GM20000 (cell line): ENCODE measurements around the gene SNCAIP.

Experiments used
- DNase-seq: peaks from one replicate; pipeline ENCODE4 v3.0.0; 2012; ENCODE audit warnings: low spot score
- TF ChIP-seq, protein P1 (sequence below): IDR thresholded peaks from 2 replicates; pipeline ENCODE4 v1.5.1; 2012; ENCODE audit warnings: mild to moderate bottlenecking, control low read depth; ENCODE audit errors: extremely low read depth, missing control alignments

SNCAIP gene

DNA sequence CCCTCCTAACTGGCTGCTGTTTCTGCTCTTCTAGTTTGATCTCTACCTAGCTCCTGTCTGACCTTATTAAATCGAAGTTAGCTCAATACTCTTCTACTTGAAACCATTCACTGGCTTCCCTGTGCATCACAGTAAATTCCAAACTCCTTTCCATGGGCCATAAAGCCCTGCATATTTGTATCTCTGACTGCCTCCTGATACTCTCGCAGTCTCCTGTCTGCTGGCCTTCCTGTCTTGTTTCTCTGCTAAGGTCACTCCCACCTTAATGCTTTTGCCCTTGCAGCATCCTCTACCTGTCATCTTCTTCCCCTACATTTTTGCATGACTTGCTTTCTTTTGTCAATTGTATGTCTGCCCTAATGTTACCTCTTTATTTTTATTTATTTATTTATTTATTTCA is 44.8 kb downstream of the SNCAIP start:
- TF ChIP-seq, protein P1, sequence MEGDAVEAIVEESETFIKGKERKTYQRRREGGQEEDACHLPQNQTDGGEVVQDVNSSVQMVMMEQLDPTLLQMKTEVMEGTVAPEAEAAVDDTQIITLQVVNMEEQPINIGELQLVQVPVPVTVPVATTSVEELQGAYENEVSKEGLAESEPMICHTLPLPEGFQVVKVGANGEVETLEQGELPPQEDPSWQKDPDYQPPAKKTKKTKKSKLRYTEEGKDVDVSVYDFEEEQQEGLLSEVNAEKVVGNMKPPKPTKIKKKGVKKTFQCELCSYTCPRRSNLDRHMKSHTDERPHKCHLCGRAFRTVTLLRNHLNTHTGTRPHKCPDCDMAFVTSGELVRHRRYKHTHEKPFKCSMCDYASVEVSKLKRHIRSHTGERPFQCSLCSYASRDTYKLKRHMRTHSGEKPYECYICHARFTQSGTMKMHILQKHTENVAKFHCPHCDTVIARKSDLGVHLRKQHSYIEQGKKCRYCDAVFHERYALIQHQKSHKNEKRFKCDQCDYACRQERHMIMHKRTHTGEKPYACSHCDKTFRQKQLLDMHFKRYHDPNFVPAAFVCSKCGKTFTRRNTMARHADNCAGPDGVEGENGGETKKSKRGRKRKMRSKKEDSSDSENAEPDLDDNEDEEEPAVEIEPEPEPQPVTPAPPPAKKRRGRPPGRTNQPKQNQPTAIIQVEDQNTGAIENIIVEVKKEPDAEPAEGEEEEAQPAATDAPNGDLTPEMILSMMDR, result no peak
- no peak for DNase-seq

DNA sequence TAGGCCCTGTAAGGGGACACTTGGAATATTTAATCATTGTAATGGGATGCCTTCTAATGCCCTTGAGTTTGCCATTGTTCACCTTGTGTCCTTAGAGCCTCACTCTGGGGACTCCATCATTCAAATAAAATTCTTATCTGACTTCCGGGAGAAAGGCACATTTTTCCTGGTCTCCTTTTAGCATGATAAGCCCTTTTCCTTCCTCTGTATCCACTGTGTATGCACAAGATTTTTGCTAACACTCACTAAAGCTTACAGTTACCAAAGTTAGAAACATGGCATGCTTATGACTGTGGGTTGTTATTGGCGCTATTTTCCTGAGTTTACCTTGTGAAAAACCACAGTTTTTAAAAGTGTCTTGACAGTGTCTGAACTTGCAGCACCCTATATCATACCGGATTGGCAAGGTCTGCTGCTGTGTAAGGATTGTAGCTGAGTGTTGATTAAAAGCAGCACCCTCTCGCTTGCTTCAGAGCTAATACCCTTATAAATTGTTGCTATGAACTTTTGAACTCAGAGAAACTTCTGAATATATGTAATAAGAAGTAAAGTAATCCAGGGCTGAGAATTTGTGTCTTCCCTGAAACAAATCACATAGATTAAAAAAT is 46.4 kb downstream of the SNCAIP start:
- TF ChIP-seq, protein P1, result no peak
- no peak for DNase-seq

DNA sequence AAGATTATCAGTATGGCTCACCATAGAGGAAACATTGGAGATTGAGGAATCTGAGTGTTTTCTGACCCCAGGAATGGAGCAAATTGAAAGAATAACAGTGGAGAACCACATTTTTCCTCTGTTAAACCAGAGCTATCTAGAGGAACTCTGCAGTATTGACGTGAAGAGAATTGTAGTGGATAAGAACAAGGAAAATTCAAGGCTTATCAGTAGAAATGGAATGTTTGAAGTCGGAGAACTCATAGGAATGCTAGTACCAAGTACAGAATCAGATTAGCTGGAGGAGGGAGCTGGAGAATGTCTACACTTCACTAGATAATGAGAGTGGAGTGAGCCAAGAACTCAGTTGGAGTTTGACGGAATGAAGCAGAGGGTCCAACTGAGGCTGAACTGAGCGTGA is 50.3 kb downstream of the SNCAIP start:
- TF ChIP-seq, protein P1, result no peak
- no peak for DNase-seq

DNA sequence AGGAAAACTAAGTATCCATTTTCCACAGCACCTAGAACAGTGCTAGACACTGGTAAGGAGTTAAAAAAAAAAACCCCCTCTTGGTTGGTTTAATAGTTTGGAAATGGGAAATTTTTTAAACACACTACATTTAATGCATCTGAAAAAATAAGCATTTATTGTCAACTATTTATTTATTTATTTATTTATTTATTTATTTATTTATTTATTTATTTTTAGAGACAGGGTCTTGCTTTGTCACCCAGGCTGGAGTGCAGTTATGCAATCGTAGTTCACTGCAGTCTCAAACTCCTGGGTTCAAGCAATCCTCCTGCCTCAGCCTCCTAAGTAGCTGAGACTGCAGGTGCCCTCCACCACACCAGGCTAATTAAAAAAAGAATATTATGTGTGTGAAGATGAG is 51.6 kb downstream of the SNCAIP start:
- TF ChIP-seq, protein P1, result no peak
- DNase-seq, result no peak

DNA sequence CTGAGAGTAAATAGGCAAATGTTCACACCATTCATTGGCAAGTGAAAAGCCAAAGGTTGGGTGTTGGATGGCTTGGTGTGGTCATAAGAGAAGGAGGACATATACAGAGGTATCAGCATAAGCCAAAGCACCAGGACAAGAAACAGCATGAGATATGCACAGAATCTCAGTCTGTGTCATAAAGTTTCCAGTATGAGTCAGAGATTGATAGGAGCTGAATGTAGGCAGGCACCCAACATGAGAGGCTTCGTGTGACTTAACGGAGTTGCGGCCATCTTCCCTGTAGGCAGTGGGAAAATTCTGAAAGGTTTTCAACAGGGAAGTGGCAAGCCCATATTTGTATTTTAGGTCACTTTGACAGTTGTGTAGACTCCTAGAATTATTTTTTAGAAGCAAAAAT is 54.5 kb downstream of the SNCAIP start:
- no peak for DNase-seq

DNA sequence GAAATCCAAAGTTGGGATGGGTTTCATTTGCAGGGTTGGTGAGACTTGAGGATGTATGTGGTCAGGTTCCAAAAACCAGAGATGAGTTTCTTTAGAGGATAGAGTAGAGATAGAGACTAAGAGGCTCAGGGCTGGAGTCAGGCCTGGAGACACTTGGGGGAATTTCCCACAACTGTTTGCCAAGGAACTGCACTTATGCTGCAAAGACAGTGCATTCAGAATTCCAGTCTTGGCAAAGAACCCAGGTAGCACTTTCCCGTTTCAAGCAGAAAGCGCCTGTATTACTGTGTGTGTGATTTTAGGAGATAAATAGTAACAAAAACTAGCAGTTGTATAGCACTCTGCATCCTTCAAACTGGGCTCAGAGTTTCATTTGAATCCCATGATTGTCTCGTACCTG is 55.4 kb downstream of the SNCAIP start:
- TF ChIP-seq, protein P1, result no peak
- no peak for DNase-seq

More for the DNA sequence above, 54.5 kb downstream of the SNCAIP start:
- TF ChIP-seq, protein P1, result no peak

DNA sequence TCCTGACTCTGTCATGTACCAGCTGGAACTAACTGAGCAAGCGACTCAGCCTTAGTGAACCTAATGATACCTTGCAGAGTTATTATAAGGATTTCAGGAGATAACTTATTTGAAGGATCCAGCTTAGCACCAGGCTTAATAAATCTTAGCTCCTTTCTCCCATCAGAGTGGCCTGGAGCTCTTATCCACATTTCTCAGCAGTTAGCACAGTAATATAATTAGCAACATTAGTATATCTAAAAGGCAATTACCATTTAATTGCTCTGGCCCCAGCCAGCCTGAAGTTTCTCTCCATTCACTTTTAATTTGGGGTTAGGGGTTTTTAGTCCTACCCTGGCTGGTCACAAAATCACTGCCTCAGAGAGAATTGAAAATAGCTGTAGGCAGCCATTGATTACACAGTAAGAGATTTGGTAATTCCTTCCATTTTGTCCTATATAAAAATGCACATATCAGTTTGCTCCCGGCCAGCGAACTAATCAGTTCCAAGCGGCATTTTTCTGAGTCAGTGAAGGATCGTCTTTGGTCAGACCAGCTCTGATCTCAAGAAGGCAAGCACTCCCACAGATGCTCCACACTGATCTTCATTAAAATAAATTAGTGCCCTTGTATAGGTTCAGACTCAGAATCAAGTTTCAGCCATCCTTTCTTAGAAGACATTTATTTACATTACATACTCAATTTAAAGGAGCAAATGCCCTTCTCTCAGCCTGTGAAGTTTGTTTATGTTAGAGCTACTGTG is 56.6 kb downstream of the SNCAIP start:
- TF ChIP-seq, protein P1, result no peak
- no peak for DNase-seq
